GM12874 (cell line): ENCODE results near the gene SYNPO.

Experiments used
- CTCF ChIP-seq: IDR thresholded peaks from 2 replicates; pipeline ENCODE4 v1.5.1; 2011; ENCODE audit warnings: low read depth, mild to moderate bottlenecking, control low read depth, low read length, moderate library complexity; ENCODE audit not compliant: insufficient read depth

Gene SYNPO

GRCh38 chr5:150615141-150615699 lies 25.2 kb upstream of the SYNPO start:
- TF ChIP-seq CTCF: no peak

- TF ChIP-seq CTCF: no peak
Measured at GRCh38 chr5:150616024-150616470, 24.4 kb upstream of the SYNPO start.

GRCh38 chr5:150616506-150616905 lies 24.0 kb upstream of the SYNPO start:
- no peak for TF ChIP-seq CTCF

- TF ChIP-seq CTCF: no peak
Measured at GRCh38 chr5:150618163-150618562, 22.3 kb upstream of the SYNPO start.

- TF ChIP-seq CTCF: no peak
Measured at GRCh38 chr5:150618588-150619281, 21.7 kb upstream of the SYNPO start.

GRCh38 chr5:150619359-150620230 lies 20.9 kb upstream of the SYNPO start:
- no peak for TF ChIP-seq CTCF

- TF ChIP-seq CTCF: no peak
Measured at GRCh38 chr5:150621301-150621700, 19.2 kb upstream of the SYNPO start.
